Stimulated activated effector memory CD8-positive, alpha-beta T cell treated with anti-CD3 and anti-CD28 coated beads, Interleukin-12 subunit alpha, Interleukin-12 subunit beta, amount 100 ng/mL, for 72 hours (primary cell): Measurements from ENCODE around the gene CD109.
A peak's percentile ranks its signal among the peaks of the same experiment; 100 is the strongest.

ENCODE experiments used
- ATAC-seq: fragments of 150-1000 bp; cut with Tn5 transposase; 2 replicates; pipeline ENCODE4 v1.10.0; 2021
- DNase-seq, 2 donors: peaks; one replicate each; pipeline ENCODE4 v3.0.0; 2021 to 2022; ENCODE audit warnings: low spot score in 2 of 2
- H3K27ac Mint-ChIP-seq: one replicate; pipeline ENCODE4 v1.8.0; 2022; ENCODE audit warnings: mild to moderate bottlenecking, mixed read lengths
- H3K36me3 Mint-ChIP-seq: one replicate; pipeline ENCODE4 v1.8.0; 2022; ENCODE audit warnings: mild to moderate bottlenecking, mixed read lengths
- H3K4me1 Mint-ChIP-seq: one replicate; pipeline ENCODE4 v1.8.0; 2022; ENCODE audit warnings: mixed read lengths
- H3K4me3 Mint-ChIP-seq: one replicate; pipeline ENCODE4 v1.8.0; 2022; ENCODE audit warnings: mild to moderate bottlenecking, mixed read lengths
- H3K9me3 Mint-ChIP-seq: one replicate; pipeline ENCODE4 v1.8.0; 2022; ENCODE audit warnings: mixed read lengths

The CD109 gene

DNA sequence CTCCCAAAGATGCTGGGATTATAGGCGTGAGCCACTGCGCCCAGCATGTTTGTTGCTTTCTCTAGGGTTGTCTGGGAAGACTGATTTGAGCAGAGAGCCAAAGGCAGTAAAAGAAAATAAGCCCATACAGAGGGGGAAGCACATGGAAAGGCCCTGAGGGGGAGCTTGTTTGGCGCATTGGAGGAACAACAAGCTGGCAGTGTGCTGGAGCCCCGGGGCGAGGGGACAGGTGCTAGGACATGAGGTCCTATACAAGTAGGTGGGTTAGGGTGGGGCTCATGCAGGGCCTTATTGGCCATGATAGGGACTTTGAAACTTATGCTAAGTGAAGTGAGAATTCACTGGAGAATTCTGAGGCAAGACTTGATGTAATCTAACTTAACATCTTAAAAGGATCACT lies 35.3 kb downstream of the CD109 start:
- Mint-ChIP-seq H3K36me3 (peaks cover 6% of the 10 kb centered on the region), H3K4me3 (no peak overlapping the region), H3K9me3 (no peaks in the 10 kb centered on the region), H3K27ac (no peak overlapping the region), H3K4me1 (peaks cover 20% of the 10 kb centered on the region)
- no peak for ATAC-seq
- DNase-seq: no peak

DNA sequence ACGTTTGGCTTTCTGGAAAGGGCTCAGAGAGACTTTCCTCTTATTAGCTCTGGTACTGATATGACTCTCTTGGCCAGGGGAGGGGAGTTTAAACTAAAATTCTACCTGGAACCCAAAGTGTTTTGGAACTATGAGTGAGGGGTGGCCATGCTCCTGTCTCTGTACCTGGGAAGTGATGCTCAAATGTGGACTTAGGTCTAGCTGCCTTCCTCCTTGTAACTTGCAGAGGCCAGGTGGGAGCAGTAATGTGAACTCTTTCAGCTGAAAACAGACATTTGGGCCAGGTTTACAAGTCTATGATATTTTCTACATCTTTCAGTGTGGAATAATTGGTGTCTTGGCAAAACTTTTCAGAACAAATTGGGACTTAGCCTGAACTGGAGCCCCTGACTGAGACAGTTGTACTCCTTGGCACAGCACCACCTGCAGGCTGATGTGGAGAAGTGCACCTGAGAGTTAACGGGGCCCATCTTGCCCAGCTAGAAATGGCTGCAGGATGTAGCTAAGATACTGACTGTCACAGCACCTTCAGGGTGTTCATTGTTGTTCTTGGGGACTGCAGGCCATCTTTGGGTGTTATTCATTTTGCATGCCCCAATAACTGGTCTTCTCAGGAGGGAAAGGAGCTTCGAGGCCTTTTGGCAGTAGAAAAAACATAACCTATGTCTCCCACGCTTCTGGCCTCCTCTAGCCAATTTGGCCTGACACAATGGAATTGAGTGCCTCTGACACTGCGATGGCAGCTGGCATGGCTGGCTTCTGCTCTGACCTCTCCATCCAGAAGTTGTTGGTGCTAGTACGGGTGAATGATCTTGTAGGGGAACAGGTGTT lies 37.1 kb downstream of the CD109 start:
- Mint-ChIP-seq H3K27ac (peak overlapping the region; percentile 13), H3K4me1 (peaks cover 12% of the 10 kb centered on the region), H3K36me3 (peaks cover 6% of the 10 kb centered on the region), H3K4me3 (no peak overlapping the region), H3K9me3 (no peaks in the 10 kb centered on the region)
- ATAC-seq: peak; percentile 68
- DNase-seq: peak; percentile 65 to 85

DNA sequence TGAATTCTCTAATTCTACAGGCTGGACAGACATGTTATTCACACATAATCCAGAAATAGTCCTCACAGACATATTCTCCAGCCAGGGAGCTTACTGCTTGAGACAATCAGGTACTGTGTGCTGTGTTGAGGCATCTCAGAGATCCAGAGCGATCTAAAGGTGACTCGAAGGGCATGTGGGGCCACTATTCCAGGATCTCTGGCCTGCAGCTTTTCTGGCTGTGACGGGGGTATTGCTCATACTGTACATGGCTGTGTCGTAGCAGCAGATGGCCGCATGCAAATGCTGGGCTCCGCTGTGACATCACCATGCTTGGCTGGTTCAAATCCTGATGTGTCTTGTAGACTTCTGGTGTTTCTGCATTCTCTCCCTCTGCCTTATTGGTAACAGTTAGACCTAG lies 37.8 kb downstream of the CD109 start:
- Mint-ChIP-seq H3K4me3 (no peak overlapping the region), H3K36me3 (peaks cover 8% of the 10 kb centered on the region), H3K27ac (no peak overlapping the region), H3K9me3 (no peaks in the 10 kb centered on the region), H3K4me1 (peaks cover 5% of the 10 kb centered on the region)
- DNase-seq (no peak), ATAC-seq (no peak)

DNA sequence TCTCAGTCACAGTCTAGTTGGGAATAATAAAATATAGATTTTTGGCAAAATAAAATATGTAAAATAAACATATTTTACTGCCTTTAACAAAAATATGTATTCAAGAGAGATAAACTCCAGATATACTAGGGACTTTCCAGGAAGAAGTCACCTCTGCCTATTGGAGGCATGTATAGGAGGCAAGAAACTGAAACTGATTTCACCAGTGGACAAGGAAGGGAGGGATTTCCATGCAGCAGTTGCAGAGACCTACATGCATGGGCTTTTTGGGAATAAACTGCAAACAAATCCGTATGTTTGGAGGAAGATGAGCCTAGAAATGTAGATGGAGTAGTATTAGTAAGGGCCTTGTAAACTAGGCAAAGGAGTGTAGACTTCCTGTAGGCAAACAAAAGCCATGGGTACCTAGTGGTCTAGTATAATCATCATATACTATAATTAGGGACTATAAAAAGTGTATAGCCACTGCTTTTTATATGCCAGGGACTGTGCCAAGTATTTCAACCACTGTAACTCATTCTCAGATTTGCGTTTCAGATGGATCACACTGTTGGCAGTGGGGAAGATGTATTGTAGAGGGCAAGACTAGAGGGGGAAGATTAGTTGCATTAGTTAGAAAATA lies 38.9 kb downstream of the CD109 start:
- Mint-ChIP-seq H3K27ac (no peak overlapping the region), H3K4me3 (no peak overlapping the region), H3K9me3 (no peaks in the 10 kb centered on the region), H3K36me3 (peaks cover 10% of the 10 kb centered on the region), H3K4me1 (no peaks in the 10 kb centered on the region)
- ATAC-seq (no peak), DNase-seq (no peak)

DNA sequence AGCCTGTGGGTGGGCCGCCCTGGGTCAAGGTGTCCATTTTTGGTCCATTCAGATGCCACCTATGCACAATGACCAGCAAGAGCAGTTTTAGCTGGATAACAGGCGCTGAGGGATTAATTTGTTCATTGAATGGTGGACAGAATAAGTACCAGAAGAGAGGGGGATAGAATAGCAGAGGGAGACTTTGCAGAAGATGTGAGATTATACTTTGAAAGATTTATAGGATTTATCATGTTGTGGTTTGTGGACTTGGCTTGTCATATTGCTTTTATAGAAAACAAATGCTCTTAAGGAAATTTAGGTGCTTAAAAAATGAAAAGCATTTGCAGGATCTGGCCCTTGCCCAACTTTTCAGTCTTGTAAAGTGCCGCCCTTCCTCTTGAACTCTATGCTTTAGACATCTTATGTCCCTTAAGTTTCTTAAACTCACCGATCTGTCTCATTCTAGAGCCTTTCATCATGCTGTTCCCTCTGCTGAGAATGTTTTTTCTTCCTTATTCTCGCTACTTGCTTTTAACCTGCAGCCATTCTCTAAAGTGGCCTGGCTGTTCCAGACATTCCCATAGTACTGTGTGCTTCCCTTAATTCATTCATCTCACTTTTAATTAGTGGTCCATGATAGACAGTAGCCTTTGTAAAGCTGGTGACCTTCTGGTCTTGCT lies 42.5 kb downstream of the CD109 start:
- H3K36me3 Mint-ChIP-seq: peaks cover 5% of the 10 kb centered on the region
- no peaks in the 10 kb centered on the region for H3K4me1 Mint-ChIP-seq
- H3K4me3 Mint-ChIP-seq: no peak overlapping the region
- no peaks in the 10 kb centered on the region for H3K9me3 Mint-ChIP-seq
- H3K27ac Mint-ChIP-seq: no peak overlapping the region
- no peak for DNase-seq
- no peak for ATAC-seq

DNA sequence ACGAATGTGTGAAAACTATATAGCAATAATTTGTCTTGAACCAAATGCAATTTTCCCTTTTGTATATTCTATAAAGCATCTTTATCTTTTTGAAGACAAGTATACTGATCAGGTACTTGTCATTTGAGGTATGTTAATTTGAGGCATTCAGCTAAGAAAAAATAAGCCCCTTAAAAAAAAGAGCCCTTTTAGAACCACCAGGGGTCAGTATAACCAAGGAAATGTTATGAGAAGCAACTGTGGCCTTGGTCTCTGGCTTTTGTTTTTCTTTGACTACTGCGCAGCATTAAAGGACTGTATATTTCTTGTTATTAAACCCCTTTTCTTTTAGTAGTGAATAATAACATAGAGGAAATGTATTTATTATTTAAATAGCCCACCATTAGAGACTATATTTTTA lies 43.1 kb downstream of the CD109 start:
- Mint-ChIP-seq H3K9me3 (no peaks in the 10 kb centered on the region), H3K27ac (no peak overlapping the region), H3K4me3 (no peak overlapping the region), H3K36me3 (peaks cover 5% of the 10 kb centered on the region), H3K4me1 (no peaks in the 10 kb centered on the region)
- ATAC-seq: peak; percentile 63
- DNase-seq: no peak

DNA sequence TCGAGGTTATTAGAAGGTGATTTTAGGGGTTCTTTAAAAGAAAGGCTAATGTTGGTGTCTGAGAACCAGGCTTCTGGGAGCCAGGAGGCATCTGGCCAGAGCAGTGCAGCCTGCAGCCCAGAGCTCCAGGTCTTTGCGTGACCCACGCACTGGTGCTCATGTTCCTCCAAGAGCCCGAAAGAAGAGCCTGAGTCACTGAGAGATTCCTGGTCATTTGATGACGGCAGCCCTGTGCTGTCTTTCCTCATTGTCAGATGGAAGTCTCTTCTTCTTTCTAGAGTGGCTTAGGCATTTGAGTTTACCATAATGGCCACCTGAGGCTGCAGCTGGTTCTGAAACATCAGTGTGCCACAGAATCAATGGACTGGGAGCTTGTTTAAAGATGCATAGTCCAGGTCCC lies 46.4 kb downstream of the CD109 start:
- H3K27ac Mint-ChIP-seq: no peak overlapping the region
- ATAC-seq: no peak
- no peaks in the 10 kb centered on the region for H3K9me3 Mint-ChIP-seq
- H3K36me3 Mint-ChIP-seq: peaks cover 5% of the 10 kb centered on the region
- no peak for DNase-seq
- no peaks in the 10 kb centered on the region for H3K4me1 Mint-ChIP-seq
- no peak overlapping the region for H3K4me3 Mint-ChIP-seq

DNA sequence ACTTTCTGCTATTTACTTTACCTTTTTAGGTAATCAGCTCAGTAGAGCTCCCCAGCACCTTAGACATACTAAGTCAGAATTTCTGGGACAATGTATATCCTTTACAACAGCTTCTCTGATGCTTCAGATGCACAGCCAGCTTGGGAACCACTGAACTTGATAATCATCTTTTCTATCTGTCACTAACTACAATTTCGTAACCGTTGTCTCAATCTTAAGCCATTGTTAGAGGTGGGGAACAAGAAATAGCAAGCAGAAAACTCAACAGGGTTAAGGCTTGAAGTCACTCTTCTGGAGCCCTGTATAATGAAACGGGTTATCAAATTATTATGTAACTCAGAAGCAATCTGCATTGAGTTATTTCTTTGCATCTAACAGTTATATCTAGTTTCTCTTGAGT lies 47.1 kb downstream of the CD109 start:
- Mint-ChIP-seq H3K36me3 (peaks cover 5% of the 10 kb centered on the region), H3K9me3 (no peaks in the 10 kb centered on the region), H3K4me3 (no peak overlapping the region), H3K27ac (no peak overlapping the region), H3K4me1 (no peaks in the 10 kb centered on the region)
- no peak for DNase-seq
- ATAC-seq: no peak

DNA sequence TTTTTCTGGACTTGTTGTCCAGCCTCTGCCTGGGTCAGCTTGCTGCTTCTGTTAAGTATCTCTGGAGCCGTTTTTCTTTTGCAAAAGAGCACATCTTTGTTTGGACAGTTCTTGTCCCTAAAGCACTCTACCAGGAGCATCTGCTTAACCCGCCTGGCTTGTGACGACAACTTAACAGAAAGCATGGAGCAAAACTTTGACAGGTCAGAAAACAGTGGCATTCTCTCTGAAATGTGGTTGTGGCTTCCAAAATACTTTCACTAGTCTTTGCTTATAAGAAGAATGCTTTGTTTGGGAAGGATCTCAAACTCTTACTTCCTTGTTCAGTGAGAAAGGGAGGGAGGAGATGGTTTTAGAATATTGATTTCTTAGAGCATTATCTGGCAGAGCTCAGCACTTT lies 47.6 kb downstream of the CD109 start:
- DNase-seq (no peak), ATAC-seq (no peak)
- Mint-ChIP-seq H3K27ac (no peak overlapping the region), H3K36me3 (peaks cover 5% of the 10 kb centered on the region), H3K9me3 (no peaks in the 10 kb centered on the region), H3K4me1 (no peaks in the 10 kb centered on the region), H3K4me3 (no peak overlapping the region)

DNA sequence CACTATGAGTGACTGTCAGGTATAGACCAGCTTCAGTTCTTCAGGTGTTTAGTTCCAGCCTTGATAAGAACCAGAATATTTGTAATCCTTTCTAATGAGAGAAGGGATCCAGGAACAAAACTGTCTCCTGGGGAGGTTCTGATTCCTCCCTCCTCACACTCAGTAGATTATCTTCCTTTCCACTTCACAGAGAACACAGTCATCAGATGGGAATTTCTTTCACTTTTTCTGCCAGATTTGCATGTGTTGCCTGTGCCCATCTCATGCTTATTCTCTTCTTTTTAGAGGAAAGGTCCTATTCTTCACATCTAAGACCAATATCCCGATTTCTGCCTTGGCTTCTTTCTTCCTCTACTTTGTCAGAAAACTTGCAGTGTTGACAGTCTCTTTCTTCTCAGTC lies 50.8 kb downstream of the CD109 start:
- no peak overlapping the region for H3K4me3 Mint-ChIP-seq
- no peaks in the 10 kb centered on the region for H3K4me1 Mint-ChIP-seq
- no peak for DNase-seq
- H3K27ac Mint-ChIP-seq: no peak overlapping the region
- ATAC-seq: no peak
- no peaks in the 10 kb centered on the region for H3K36me3 Mint-ChIP-seq
- no peaks in the 10 kb centered on the region for H3K9me3 Mint-ChIP-seq

DNA sequence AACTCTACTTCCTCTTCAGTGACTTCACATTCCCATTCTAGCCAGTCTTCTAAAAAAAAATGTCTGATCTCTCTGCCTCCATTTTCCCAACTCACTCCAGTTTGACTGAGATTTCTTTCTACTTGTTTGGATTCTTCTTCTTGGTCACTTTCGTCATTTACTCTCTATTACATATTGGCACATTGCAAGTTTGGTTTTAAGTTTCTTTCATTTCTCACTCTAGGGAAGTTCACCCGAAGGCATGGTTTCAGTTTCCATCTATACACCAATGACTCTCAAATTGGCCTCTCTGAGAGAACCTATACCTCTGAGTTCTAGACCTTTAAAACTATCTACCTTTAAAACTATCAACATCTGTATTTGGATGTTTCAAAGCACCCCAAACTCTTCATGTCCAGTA lies 51.3 kb downstream of the CD109 start:
- Mint-ChIP-seq H3K36me3 (no peaks in the 10 kb centered on the region), H3K4me3 (no peak overlapping the region), H3K27ac (no peak overlapping the region), H3K9me3 (no peaks in the 10 kb centered on the region), H3K4me1 (no peaks in the 10 kb centered on the region)
- no peak for DNase-seq
- peak; percentile 85 for ATAC-seq

DNA sequence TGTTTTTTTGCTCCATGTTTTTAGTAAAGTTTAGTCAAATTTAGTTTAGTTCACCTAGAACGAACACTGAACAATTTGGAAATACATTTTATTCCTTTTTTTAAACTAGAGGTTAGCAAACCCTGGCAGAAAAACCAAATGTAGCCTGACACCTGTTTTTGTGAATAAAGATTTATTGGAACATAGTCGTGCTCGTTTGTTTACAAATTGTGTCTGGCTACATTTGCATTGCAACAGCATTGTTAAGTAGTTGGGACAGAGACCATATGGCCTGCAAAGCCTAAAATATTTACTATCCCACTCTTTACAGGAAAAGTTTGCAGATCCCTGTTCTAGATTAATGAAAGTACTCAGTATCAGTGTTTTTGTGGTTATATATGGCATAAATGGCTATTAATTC lies 56.9 kb downstream of the CD109 start:
- Mint-ChIP-seq H3K36me3 (no peaks in the 10 kb centered on the region), H3K27ac (no peak overlapping the region), H3K4me1 (no peaks in the 10 kb centered on the region), H3K4me3 (no peak overlapping the region), H3K9me3 (no peaks in the 10 kb centered on the region)
- DNase-seq (no peak), ATAC-seq (no peak)

DNA sequence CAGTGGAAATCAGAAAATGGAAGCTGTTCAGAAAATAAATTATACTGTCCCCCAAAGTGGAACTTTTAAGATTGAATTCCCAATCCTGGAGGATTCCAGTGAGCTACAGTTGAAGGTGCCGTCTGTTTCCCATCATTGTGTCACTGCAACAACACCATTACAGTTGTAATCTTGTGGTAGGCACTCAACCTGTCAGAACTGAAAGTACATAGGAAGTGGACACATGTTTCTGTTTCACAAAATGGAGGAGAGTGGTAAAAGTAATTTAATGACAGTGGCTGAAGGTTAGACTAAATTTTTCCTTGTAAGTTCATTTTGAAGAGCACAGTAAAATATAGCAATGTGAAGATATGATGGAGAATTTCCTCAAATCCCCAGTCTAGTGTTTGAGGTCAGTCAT lies 70.0 kb downstream of the CD109 start:
- H3K36me3 Mint-ChIP-seq: peaks cover 5% of the 10 kb centered on the region

DNA sequence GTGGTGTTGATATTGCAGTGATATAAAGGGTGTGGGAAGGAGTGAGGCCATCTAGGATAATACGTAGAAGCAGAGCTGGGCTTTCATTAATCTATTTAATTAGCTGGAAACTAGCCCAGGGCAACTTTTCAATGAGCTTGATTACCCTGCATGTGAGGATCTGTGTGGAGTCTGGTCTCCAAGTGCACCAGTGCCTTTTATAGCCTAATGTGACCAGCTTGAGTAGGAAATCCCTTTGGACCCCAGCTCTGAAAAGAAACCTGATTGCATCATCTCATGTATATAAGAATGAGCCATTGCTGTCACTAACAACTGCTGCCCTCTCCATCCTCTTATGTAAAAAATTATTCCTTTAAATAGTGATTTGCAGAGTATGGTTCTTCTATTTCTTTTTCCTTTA lies 72.6 kb downstream of the CD109 start:
- DNase-seq (no peak), ATAC-seq (no peak)
- Mint-ChIP-seq H3K27ac (no peak overlapping the region), H3K4me3 (no peak overlapping the region), H3K9me3 (no peaks in the 10 kb centered on the region), H3K4me1 (no peaks in the 10 kb centered on the region), H3K36me3 (peaks cover 5% of the 10 kb centered on the region)

More for the DNA sequence above, 70.0 kb downstream of the CD109 start:
- no peak for DNase-seq
- no peaks in the 10 kb centered on the region for H3K4me1 Mint-ChIP-seq
- H3K27ac Mint-ChIP-seq: no peak overlapping the region
- no peaks in the 10 kb centered on the region for H3K9me3 Mint-ChIP-seq
- H3K4me3 Mint-ChIP-seq: no peak overlapping the region
- no peak for ATAC-seq

DNA sequence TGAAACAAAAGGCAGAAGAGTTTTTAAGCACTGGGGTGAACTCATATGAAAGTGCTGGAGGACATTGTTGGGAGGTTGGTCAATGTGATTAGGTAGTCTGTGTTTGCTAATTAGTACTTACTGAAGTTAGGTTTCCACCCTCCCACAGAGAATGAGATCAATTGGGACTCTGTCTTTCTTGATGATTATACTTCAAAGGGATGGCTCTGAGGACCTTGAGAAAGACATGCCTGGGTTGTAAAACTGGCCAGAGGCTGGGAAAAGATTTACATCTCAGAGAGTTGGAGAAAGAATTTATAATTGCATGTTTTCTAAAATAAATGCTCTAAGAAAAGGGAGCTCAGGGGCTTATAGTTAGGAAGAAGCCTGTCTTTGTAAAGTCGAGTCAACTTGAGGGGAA lies 74.0 kb downstream of the CD109 start:
- Mint-ChIP-seq H3K4me3 (no peak overlapping the region), H3K27ac (no peak overlapping the region), H3K9me3 (no peaks in the 10 kb centered on the region), H3K36me3 (no peaks in the 10 kb centered on the region), H3K4me1 (no peaks in the 10 kb centered on the region)
- no peak for ATAC-seq
- no peak for DNase-seq

DNA sequence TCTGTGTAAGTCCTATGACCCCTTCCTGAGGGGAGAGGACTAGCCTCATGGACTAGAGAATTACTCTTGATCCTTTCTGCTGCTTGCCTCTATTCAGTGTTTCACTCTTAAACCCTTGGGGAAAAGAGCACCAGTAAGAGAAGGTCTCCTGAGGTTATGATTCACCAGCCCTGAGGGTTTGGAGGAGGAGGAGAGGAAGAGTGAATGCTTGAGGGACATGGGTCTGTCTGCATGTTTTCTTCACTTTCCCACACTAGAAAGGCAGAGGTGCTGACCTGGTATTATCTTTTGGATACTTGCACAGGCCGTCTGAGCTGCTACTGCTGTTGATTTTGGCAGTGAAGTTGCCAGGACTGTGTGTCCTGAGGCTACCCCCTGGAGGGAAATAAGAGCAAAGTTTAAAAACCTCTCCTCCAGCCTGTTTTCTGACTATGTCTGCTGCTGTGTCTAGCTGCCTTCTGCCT lies 78.3 kb downstream of the CD109 start:
- ATAC-seq: peak; percentile 39
- H3K4me3 Mint-ChIP-seq: no peak overlapping the region
- H3K9me3 Mint-ChIP-seq: no peaks in the 10 kb centered on the region
- H3K36me3 Mint-ChIP-seq: no peaks in the 10 kb centered on the region
- no peak for DNase-seq
- H3K27ac Mint-ChIP-seq: no peak overlapping the region
- no peaks in the 10 kb centered on the region for H3K4me1 Mint-ChIP-seq
